SK-N-SH (cell line): ENCODE measurements around the gene TMPRSS6.

Source experiments
- CTCF ChIP-seq: fragments of 200-600 bp; sonication (generic); IDR thresholded peaks from 2 replicates; pipeline ENCODE4 v1.6.1; 2017; ENCODE audit warnings: antibody characterized with exemption, mild to moderate bottlenecking, moderate library complexity
- EP300 ChIP-seq, 2 experiments: IDR thresholded peaks; 2 replicates each; pipeline versions ENCODE4 v1.4.0 to v1.6.1; 2012; ENCODE audit warnings: borderline replicate concordance in 1 of 2, low read depth in 1 of 2, low read length in 1 of 2
- MAX ChIP-seq: IDR thresholded peaks from 2 replicates; pipeline ENCODE4 v1.4.0; 2012; ENCODE audit warnings: low read depth
- MEF2A ChIP-seq: IDR thresholded peaks from 2 replicates; pipeline ENCODE4 v1.4.0; 2012; ENCODE audit warnings: low read depth, borderline replicate concordance
- MXI1 ChIP-seq: IDR thresholded peaks from 2 replicates; pipeline ENCODE4 v1.6.1; 2012; ENCODE audit warnings: mild to moderate bottlenecking, low read depth, low read length, improper control_type of control experiment
- NRF1 ChIP-seq: IDR thresholded peaks from 2 replicates; pipeline ENCODE4 v1.6.1; 2012; ENCODE audit warnings: low read depth, mild to moderate bottlenecking, low read length
- POLR2AphosphoS5 ChIP-seq: IDR thresholded peaks from 2 replicates; pipeline ENCODE4 v1.6.1; 2012; ENCODE audit warnings: low read depth, low read length
- REST ChIP-seq: IDR thresholded peaks from 2 replicates; pipeline ENCODE4 v1.6.1; 2012; ENCODE audit warnings: mild to moderate bottlenecking, low read depth, low read length, moderate library complexity
- SIN3A ChIP-seq: IDR thresholded peaks from 2 replicates; pipeline ENCODE4 v1.6.1; 2012; ENCODE audit warnings: low read depth, mild to moderate bottlenecking, low read length, moderate library complexity, borderline replicate concordance
- TEAD4 ChIP-seq: IDR thresholded peaks from 2 replicates; pipeline ENCODE4 v1.4.0; 2012; ENCODE audit warnings: mild to moderate bottlenecking, borderline replicate concordance; ENCODE audit not compliant: insufficient read depth
- USF1 ChIP-seq: IDR thresholded peaks from 2 replicates; pipeline ENCODE4 v1.4.0; 2012; ENCODE audit warnings: low read depth, borderline replicate concordance
- YY1 ChIP-seq: IDR thresholded peaks from 2 replicates; pipeline ENCODE4 v1.4.0; 2012; ENCODE audit warnings: low read depth, mild to moderate bottlenecking

- TF ChIP-seq CTCF (no peak), MAX (no peak), EP300 (IDR thresholded peaks at IDR 0.05; ENCODE audit: borderline replicate concordance in 1 of 2, low read depth in 1 of 2, low read length in 1 of 2) (no peak), REST (no peak), NRF1 (no peak), USF1 (no peak), MEF2A (no peak), YY1 (no peak), POLR2AphosphoS5 (no peak), TEAD4 (no peak), SIN3A (no peak), MXI1 (no peak)
These were observed 36.8 kb downstream of the TMPRSS6 start for GRCh38 chr22:37072673-37073072.
